GM18873 (cell line): Measurements from ENCODE around the gene SLC24A3.
A peak's percentile ranks its signal among the peaks of the same experiment; 100 is the strongest.
"Not testable (repeated sequence)": the region's sequence is repeated elsewhere in the genome, so short reads cannot be mapped to it uniquely, and the experiment has no call there.

Experiments
- ATAC-seq: cut with Tn5 transposase; IDR thresholded peaks from one replicate; pipeline ENCODE4 v1.9.1; 2021; ENCODE audit warnings: mild to moderate bottlenecking, moderate library complexity, moderate number of reproducible peaks; ENCODE audit not compliant: unreplicated experiment, low FRiP score

Gene SLC24A3

DNA sequence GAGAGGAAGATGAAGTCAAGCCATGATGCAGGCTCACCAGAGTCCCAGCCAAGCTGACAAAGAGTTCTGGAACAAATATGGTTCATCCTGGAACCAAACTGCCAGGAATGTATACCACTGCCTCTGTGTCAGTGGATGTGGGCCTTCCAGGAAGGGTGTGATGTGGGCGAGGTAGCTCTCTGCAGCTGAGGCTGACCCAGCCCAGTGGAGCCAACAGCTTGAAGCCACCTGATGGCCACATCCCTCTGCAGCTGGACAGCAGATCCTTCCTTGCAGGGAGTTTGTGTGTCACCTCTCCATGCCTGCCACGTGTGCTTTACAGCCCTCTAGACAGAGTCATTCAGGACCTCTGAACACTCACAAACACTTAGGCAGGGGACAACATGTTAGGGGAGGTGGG, 403.6 kb downstream of the SLC24A3 start:
- ATAC-seq, result no peak

DNA sequence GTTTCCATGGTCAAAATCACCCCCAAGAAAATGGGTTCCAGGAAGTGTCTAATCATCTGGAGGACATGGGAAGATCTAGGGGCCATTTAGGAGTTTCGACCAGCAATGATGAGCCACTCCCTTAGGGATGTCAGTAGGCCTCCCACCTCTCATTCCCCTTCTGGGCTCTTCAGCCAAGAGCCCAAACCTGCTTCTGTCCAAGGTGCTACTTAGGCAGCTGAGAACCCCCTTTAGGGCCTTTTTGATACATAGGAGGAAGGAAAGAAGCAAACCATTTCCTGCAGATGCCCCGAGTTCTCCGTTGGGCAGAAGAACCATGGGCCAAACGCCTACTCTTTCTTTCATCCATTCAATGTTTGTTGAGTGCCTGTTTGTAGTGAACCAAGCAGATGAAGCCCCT, 404.2 kb downstream of the SLC24A3 start:
- no peak for ATAC-seq

DNA sequence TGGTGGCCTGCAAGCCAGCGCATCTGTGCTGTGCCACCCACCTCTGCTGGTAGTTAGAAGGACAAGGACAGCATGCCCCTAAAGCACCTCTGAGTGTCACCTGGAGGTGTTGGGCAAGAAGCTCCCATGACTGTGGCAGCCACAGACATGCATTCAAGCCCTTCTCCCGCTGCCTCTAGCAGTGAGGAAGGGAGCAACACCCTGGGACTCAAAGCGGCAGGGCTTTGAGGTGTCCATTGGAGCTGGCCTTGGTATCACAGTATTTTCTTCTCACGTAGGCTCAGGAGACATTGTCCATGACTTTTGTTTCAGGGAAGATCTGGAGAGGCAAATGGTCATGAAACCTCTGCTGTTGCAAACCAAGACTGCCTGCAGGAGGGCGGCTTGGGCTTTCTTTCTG, 404.8 kb downstream of the SLC24A3 start:
- no peak for ATAC-seq

DNA sequence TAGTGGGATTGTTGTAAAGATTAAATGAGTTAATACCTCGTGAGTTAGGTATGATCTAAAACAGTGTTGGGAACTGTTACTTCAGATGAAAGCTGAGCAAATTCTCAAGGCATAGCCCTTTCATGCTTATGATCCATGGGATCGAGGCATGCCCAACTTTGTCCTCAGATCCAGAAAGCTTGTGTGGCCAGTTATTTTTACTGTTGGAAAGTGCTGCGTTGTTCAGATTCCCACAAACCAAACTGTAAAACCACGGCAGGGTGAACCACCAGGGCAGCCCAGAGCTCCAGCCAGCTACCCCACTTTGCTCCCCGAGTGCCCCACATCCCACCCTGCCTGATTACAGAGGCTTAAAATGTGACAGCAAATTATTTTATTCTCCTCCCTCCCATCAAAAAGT, 406.3 kb downstream of the SLC24A3 start:
- ATAC-seq, result no peak

DNA sequence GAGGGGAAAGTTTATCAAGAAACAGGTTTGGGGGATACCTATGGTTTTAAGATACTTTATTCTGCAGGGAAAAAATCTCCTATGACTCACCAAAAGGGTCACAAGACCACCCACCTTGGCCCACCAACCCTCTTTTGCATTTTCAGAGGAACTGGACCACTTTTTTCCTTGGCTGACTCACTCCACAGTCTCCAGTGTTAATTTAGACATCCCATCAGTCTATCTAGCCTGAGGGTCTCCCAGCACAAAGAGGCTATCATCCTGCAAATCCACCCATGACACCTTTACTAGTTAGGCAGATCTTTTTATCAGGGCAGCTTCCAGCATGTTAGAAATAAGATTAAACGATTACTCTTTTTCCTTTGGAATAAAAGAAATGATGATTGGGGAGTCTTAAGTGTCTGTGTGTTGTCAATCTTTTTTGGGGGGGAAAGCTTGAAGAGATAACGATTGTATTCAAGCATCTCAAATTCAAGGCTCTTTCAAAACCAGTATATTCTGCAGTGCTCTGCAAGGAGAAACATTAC, 407.5 kb downstream of the SLC24A3 start:
- no peak for ATAC-seq

DNA sequence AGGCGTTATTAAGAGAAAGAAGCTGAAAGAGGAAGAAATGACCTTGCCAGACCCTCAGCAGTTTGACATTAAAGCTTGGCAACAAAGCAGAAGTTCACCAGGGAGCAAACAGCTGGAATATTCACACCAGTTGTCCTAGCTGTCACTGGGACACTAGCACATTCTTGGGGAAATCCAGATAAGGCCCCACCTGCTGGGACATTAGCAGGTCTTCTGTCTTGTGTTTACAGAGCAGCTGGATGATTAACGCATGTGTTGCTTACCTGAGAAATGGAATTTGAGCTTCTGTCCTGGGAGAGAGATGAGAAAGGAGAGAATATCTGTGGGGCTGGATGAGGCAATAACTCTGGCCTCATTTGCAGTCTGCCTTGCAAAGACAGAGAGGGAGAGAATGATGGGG, 408.0 kb downstream of the SLC24A3 start:
- no peak for ATAC-seq

DNA sequence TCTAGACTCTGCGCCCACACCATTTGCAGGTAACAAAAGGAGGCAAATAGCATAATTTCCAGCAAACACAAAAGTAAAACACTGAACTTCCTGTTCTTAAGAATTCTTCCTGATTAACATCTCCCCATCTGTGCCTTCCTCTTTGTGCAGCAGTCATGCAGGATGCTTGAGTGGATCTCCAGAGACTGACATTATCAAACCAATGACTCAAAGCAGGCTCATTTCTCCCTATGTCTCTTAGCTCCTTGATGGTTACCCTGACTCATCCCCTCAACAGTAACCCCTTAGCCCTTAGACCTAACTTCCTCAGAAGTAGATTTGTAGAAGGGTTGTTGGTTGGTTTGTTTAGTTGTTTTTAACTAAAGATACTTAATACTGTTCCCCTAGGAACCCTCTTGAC, 408.6 kb downstream of the SLC24A3 start:
- ATAC-seq, result no peak

DNA sequence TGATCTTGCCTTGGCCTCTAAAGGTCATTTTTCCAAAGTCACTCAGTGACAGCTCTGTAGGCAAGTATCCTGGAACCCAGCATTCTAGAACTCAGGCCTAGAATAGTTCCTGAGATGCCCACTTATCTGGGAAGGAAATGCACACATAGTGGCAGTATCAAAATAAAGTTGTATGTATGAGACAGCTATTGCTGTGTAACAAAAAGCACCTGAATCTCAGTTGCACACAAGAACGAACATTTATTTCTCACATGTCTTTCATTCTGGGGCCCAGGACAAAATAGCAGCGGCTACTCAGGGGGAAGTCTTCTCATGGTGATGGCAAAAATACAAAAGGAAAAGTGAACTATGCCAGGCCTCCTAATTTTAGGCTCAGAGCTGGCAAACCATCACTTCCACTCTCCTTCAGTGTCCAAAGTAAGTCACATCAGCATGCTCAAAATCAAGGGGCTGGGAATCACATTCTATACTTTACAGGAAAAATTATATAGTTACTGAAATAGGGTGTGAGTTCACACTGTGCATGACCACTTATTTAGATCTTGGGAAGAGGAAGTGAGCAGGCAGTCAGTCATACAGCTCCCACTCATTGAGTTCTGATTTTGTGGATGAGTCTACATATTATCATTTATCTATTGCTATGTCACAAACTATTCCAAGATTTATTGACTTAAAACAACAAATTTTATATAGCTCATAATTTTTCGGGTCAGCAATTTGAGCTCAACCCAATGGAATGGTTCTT, 412.0 kb downstream of the SLC24A3 start:
- no peak for ATAC-seq

DNA sequence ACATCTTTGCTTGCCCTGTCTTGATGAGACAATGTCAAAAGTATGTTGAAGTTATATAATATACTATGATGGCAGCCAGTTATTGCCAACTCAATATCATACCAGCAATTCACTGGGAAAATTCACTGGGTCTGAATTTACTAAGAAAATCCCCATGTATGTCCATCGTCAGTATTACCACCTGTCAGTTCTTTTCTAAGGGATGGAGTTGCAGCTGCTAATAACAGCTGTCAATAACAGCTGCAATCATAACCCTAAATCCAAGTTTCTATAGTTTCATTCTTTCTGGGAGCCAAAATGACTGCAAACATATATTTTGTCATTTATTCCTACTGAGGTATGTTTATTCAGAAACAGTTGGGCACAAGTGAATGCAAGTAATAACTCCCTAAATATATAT, 413.0 kb downstream of the SLC24A3 start:
- no peak for ATAC-seq

DNA sequence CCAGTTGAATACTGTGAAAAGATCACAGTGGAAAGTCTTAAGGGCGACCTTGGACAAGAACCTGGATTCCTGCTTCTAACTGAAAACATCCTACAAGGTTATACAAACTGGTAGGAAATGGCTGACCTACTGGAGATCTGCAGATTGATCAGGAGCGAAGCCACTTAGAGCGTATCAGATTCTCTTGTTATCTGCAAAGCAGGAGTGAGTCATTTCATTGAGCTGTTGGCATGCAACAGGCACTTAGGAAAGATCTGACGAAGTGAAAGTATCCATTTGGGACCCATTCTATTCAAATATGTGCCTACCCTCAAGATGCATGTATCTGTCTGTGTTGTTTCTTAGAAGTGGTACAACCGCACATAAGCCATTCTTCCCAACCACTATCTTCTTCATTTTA, 414.5 kb downstream of the SLC24A3 start:
- no peak for ATAC-seq

DNA sequence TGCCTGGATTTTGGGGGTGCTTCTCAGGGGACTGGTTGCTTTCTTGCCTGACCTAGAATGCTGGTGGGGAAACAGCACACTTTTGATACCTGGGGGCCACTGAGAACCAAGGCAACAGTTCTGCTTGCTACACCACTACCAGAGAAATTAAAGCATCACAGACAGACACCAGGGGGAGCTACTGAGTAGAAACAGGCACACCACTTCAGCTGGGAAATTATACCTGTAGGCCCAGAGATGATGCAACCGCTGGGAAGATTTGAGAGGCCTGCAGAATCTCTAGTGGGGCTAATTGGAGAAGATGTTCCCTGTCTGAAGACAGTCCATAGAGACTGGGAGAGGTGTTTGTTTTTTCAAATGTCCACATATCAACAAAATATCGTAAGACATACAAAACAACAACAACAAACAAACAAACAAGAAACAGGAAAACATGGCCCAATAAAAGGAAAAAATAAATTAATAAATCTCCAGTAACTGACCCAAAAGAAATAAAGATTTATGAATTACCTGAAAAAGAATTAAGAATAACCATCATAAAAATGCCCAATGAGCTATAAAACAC, 416.2 kb downstream of the SLC24A3 start:
- peak; percentile 50 for ATAC-seq

DNA sequence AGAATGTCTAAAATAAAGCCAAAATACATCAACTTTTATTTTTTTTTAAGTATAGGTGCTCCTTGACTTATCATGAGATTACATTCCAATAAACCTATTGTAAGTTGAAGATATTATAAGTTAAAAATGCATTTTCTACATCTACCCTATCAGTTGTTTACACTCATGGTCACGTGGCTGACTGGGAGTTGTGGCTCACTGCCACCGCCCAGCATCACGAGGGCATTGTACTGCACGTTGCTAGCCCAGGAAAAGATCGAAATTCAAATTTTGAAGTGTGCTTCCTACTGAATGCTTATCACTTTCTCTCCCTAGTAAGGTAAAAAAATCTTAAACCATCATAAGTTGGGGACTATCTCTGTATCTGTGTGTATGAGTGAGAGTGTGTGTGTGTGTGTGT, 419.0 kb downstream of the SLC24A3 start:
- ATAC-seq, result no peak

DNA sequence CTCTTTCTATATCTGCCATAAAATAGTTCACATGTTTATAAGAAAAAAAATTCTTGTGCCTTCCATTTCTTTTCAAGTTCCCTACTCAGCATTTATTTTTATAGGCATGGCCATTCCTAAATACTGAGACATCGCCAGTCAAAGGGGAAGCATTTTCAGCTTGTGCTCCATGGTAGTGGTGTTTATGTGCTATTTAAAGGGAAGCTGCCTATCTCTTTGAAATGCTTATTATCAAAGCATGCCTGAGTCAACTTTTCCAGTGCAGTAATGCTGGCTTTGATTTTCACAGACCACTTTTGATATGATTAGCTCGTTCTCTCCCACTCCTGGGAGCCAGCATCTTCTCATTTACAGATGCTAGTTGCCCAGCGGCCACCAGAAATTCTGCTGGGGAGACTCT, 421.5 kb downstream of the SLC24A3 start:
- no peak for ATAC-seq

DNA sequence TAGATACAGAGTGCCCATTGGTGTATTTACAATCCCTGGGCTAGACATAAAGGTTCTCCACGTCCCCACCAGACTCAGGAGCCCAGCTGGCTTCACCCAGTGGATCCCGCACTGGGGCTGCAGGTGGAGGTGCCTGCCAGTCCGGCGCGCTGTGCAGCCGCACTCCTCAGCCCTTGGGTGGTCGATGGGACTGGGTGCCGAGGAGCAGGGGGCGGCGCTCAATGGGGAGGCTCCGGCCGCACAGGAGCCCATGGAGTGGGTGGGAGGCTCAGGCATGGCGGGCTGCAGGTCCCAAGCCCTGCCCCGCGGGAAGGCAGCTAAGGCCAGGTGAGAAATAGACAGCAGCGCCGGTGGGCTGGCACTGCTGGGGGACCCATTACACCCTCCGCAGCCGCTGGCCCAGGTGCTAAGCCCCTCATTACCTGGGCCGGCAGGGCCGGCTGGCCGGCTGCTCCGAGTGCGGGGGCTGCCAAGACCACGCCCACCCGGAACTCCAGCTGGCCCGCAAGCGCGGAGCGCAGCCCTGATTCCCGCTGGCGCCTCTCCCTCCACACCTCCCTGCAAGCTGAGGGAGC, 427.1 kb downstream of the SLC24A3 start:
- not testable (repeated sequence) for ATAC-seq

DNA sequence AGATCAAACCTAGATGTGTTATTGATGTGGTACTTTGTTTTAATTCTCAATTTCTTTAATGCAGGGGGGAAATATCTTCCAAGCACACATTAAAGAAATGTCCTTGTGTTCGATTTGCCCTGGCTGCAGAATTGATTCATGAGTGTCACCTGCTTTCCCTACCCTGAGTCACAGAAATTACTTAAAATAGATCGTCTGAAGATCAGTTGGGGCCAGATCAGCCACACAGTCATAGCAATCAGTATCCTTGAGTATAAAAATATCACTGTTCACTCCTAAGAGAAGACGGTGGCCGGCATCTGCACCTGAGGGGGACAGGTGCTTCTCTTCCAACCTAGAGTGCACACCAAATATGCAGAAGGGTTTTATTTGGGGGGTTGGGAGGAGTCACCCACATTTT, 430.4 kb downstream of the SLC24A3 start:
- ATAC-seq, result no peak

DNA sequence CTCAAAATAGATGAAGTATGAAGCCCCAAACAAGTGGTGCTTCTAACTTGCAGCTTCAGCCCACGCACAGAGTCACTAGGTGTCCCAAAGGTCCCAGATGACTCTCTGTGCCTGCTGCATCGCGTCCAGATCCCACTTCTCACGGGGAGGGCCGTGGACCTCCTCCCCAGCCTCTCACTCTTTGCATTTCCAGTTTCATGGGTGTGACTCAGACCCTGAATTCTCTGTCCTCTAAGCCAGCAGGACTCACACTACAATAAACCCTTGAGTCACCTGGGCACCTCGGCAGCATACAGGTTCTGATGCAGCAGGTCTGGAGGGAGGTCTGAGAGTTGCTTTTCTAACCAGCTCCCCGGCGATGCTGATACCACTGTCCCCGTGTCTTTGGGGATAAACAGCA, 431.6 kb downstream of the SLC24A3 start:
- no peak for ATAC-seq

DNA sequence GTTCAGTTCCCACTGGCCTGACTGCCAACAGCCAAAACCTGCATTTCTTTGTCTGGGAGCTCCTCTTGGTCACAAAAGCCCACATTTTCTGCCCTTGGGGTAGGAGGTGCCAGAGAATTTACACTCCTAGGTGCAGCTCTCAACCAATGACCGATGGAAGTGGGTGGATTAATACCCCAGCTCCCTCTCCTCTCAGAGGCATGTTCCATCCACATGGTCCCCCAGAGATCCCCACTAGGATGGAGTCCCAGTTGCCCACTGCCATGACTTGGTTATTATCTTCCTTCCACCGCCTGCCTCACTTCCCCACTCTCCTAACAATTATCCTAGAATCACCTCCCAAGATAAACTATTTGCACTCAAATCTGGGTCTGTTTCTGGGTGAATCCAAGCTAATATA, 434.5 kb downstream of the SLC24A3 start:
- no peak for ATAC-seq

DNA sequence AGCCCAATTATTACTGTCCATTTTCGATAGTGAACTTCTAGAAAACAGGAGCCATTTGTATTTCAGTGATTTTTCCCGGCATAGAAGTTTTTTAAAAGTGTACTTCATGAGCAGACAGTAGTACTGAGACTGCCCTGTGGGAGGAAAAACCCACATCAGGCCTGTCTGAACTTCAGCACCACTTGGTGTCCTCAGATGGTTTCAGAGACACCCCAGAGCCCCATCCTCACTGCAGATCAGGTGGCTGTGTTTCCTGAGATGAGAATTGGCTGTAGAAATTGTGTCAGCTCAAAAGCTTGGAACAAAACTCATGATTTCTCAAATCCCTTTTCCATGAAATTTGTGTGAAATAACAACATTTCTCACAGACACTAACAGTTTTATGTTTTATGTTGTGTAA, 435.6 kb downstream of the SLC24A3 start:
- ATAC-seq, result no peak

DNA sequence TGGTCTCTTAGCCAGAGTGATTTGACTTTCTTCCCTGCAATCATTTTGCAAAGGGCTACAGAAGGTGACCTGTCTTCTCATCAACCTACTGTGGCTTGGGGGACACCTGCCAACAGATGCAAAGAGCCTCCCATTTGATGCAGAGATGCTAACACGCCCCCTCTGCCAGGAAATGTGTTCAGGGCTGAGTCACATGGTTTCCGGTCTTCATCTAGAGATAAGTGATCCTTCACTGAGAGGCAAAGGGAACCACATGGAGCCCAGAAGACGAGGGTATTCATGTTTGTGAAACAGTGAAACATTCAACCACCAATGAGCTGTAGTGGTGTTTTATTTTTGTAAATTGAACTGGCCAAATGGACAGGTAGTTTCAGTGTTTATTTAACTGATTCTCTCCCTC, 436.6 kb downstream of the SLC24A3 start:
- no peak for ATAC-seq

DNA sequence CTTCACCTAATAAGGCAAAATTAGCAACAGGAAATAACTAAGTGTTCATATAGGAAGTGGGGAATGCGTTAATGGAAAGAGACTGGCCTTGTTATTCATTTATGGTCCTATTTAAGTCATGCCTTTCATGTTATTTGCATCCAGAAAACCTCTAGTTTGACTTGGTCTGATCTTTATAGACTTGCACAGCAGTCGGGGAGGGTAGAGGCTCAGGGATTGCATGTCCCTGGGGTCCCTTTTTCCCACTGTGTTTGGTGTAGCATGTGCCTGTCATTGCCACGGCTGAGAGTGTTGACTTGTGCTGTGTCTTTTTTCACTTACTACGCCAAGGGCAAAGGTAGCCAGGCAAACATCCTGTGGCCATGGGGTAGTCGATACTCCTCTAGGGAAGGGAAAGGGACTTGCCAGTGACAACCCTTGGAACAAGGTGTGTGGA, 440.2 kb downstream of the SLC24A3 start:
- ATAC-seq, result peak; percentile 50

DNA sequence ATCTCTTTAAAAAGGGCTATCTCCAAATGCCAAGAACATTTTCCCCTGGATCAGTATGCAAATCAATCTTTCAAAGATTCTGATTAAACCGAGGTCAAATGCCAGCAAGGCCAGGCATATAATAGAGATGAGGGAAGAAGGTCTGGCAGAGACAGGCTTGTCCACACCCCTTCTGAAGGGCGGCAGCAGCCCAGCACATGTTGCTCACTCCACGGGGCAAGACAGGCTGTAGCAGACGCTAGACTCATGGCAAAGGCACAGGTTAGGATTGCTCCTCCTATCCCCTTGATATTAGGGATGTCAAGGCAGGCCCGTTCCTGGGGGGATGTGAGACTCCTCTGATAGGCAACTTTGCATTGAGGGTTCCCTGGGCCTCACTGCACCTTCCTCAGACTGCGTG, 440.9 kb downstream of the SLC24A3 start:
- no peak for ATAC-seq

DNA sequence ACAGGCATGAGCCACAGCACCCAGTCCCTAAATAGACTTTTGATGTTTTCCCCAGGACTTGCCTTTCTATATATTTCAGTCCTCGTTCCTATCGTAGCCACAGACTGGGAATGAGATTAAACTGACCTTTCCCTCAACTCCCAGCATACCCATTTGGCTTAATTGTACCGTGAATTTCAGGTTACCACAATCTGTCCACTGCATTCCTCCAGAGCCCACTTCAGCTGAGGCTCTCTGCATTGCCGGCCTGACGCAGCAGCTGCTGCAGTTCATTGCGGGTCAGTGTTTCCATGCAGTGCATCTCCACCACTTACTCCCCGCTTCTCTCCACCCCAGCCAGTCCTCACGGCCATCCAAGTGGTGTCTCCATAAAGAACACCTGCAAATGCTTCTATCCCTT, 442.5 kb downstream of the SLC24A3 start:
- no peak for ATAC-seq
